ENCODE data around the gene ST6GALNAC6.

ST6GALNAC6 gene

DNA sequence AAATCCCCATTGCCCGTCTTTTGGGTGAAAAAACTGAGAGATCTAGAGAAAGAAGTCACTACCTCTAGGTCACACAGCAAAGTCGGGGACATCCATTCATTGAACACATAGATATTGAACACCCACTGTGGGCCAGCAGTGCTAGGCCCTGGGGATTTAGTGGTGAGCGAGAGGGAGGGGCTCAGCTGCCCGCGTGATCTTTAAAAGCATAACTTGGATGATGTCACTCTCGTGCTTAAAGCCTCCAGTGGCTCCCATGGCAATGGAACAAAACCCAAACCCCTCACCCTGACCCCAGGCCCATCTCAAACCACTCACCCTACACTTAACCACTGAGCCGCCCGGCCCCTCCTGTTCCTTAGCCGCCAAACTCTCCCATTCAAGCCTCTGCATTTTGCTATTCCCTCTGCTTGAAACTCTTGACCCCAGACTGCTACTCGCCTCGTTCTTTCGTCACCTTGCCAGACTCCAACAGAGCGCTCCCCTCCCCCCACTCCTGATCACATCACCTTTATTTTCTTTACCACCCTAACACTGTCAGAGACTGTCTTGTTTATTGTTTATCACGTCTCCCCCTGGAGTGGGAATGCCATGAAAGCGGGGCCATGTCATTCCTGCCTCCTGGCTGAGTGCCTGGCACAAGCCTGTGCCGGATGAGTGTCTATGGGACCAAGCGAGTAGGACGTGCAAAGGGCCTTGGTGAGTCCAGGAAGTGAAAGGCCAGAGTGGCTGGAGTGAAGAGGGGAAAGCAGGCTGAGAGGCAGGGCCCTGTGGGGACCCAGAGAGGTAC lies 31.9 kb upstream of the ST6GALNAC6 start:
- DNase-seq (ENCODE audit: low read depth in 2 of 2): no peak

DNA sequence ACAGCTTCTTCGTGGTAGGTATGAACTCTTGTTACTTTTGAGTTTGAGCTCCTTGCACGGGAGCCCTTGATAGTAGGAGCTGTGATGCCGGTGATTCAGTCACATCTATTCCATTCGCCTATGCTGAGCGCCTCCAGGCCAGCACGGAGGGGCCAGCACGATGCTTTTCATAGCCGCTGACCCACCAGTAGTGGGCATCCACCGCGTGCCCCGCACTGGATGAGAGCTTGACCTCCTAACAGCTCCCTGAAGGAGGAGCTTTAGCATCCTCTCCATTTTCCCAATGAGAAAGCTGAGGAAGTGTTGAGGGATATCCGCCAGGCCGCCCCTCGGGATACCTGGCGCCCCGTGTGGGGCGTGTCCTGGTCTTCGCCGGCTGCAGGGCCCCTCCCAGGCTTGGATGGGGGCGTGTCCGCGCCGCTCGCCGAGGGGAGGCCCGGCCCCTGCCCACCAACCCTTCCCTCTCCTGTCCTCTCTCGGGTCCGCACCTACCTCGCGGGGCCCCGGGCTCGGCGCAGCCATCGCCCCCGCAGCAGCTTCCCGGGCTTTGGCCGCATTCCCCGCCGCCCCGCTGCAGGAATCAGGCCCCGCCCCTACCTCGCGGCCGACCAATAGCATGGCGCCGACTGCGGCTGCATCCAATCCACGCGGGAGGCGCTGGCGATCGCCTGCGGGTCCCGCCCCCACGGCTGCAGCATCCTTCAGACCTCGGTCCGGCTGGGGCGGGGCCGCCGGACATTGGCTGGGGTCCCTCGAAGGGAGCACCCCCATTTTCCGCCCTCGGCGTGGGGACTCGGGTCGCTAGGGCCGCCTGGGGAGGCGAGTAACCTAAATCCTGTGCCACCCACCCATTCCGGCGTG lies 31.1 kb upstream of the ST6GALNAC6 start, which contains the start of gene PIP5KL1:
Gene PIP5KL1, minus strand, starts transcription at position 547 of the 861 bp plus-strand sequence. Its CDS starts 25 bp downstream, at position 522.
- peak in 1 of 2 donors; percentile 44 for DNase-seq (ENCODE audit: low read depth in 2 of 2)

DNA sequence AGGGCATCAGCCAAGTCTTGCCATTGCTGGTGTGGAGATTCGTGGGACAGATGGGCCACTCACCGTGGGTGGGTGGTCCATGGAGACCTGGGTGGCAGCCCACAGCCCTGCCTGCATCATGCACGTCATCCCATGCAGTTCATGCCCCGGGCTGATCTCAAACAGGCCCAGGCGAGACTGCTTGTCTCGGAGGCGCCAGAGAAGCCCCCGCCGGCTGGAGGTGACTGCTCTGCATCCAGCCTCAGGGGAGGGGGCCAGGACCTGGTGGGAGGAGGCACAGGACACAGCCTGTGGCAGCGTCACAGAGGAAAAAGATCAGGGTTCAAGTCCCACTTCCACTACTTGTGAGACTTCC lies 30.2 kb upstream of the ST6GALNAC6 start:
- DNase-seq (ENCODE audit: low read depth in 2 of 2): no peak

DNA sequence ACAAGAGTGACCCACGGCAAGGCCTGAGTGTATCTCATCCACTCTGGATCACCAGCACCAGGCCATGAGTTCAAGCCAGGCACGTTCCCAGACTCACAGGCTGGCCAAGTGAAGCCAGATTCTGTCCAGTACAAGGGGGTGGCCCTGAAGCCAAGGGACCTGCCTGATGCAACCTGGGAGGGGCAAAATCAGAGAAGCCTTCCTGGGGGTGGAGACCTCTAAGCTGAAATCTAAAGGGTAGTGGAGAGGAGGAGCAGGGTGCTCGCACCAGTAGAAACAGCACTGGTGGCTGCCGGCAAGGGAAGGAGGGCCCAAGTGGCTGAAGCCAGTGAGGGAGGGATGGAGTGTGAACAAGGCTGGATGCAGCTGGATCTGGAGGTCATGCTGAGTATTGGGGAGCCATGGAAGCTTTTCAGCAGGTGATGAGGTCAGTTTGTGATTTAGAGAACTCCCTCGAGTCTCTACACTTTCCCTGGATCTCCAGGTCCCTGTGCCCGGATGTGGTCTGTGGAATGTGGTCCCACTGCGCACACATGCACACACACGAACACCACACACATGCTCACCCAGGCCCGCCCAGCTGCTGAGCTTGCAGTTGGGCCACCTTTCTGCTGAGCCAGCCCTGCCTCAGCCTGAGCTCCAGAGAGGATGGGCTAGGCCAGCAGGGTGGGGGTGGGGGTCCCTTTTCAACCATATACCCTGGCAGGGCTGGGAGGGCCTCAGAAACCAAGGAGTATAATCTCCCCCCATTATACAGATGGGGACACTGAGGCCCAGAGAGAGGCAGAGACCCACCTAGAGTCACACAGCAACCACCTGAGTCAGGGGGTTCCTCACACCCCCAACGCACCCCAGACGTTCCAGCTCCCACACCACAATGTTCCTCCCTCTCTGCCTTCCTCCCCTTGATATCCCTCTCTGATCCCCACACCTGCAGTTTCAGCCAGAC lies 29.5 kb upstream of the ST6GALNAC6 start:
- DNase-seq (ENCODE audit: low read depth in 2 of 2): no peak

DNA sequence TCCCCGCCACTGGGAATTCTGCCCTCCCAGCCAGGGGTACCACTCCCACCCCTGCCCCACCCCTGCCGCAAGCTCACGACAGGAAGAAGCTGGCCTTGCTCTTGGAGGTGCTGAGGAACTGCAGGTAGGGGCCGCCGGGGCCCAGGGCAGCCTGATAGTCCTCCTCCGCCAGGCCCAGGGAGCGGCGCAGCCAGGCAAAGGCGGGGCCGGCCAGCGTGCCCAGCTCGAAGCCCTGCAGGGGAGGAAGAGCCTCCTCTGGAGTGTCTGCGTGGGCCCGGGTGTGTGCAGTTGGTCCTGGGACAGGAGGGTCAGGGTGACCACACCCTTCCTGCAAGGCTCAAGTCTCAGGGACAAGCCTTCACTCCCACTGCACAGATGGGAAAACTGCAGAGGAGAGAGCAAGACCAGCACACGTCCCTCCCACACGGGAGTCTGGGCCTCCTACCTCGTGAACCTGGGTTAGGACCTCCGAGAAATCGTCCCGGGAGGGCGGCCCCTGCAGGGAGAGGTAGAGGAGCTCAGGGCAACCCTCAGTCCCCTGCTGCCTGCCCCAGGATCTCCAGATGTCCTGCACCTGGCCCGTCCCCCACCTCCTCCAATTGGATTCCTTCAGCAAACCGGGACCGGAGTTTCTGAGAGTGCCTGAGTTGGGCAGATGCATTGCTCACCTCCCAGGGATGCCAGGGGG lies 28.7 kb upstream of the ST6GALNAC6 start:
- no peak for DNase-seq (ENCODE audit: low read depth in 2 of 2)

DNA sequence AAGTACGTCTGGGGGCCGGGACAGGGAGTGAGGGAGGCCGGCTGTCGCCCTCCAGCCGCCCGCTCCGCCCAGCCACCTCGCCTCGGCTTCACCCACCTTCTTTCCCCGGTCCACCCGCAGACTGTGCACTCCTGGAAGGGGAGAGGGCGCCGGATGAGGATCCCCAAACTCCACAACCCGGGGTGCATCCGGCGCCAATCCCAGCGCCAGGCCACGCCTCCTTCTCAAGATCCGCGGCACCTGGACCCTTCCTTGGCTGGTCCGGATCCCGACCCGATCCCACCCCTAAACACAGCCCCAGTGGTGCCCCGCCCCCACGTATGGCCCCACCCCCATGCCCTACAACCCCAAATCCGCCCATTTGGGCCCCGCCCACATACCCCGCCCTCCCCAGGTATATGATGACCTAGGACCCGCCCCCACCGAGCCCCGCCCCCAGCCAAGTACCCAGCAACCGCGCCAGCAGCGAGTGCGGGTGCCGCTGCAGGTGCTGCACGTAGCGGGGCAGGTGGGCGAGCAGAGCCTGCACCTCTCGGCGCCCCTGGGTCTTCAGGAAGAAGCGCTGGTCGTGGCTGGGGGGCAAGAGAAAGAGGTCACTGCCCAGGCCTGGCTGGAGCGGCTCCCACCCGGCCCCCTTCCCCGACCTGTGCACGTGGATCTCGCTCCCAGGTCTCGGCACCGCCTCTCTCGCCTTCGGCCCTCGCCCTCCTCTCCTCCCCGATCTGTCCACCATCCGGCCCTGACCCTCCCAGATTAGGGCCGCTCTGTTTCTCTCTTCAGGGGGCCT lies 28.0 kb upstream of the ST6GALNAC6 start:
- DNase-seq (ENCODE audit: low read depth in 2 of 2): peak in 1 of 2 donors; percentile 55

DNA sequence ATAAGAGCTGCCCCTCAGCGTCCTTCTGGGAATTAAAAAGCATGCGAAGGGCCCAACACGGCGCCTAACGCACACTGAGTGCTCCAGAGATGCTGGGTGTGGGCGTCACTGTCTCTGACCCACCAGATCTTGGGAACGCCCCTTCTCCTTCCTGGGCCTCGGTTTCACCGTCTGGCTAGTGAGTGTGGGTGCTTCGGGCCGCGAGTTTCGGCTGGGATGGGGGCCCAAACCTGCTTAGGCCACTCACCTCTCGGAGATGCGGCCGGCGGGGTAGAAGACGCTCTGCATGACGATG lies 27.4 kb upstream of the ST6GALNAC6 start:
- no peak for DNase-seq (ENCODE audit: low read depth in 2 of 2)

DNA sequence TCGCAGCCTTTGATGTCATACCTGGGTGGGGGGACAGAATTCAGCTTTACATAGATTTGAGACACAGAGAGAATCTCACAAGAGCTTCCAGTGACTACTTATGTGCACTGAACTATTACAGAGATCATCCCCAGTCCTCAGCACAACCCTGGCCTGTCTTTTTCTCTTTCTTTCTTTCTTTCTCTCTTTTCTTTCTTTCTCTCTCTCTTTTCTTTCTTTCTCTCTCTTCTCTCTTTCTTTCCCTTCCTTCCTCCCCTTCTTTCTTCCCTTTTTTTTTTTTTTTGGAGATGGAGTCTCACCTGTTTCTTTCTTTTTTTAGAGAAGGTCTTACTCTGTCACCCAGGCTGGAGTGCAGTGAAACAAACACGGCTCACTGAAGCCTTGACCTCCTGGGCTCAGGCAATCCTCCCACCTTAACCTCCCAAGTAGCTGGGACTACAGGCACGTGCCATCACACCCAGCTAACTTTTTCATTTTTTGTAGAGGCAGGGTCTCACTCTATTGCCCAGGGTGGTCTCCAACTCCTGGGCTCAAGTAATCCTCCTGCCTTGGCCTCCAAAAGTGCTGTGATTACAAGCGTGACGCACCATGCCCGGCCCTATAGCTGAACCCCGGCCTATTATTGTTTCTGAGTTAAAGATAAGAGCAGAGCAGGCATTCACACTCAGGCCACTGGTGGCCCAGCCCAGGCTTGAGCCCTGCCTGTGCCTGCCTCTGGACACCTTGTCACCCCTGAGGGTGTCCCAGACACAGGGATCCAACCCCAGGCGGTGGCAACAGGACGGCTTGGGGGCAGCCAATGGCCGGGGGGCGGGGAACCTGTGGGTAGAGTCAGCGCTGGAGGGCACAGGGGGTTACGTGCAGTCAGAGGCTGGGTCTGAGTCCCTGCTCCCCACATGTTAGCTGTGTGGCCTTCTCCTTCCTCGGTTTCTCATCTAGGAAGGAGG lies 26.8 kb upstream of the ST6GALNAC6 start:
- no peak for DNase-seq (ENCODE audit: low read depth in 2 of 2)

DNA sequence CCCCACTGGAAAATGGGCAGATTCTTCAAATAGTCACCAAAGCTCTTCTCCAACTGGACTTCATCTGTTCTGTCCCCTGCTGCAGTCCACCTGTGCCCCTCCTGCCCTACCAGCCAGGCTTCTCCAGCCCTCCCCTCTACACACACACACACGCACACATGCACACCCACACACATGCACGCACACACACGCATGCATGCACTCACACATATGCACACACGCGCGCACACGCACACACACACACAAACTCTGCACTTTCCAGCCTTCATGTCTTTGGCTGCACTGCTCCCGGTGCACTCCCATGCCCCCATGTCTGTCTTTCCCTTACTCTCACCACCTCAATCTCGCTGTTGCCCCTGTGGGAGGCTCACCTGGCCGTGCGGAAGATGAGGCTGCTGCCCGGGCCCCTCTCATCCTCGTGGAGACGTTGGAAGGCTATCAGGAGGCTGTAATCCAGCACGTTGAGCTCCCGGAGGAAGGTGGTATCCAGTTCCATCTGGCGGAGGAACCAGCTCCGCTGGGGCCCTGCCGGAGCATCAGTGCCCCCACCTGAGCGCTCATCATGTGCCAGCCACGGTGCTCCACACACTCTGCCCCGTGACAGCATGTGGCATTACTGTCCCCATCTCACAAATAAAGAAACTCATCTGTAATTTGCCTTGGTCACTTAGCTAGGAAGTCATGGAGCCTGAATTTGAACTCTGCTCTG lies 25.5 kb upstream of the ST6GALNAC6 start:
- no peak for DNase-seq (ENCODE audit: low read depth in 2 of 2)

DNA sequence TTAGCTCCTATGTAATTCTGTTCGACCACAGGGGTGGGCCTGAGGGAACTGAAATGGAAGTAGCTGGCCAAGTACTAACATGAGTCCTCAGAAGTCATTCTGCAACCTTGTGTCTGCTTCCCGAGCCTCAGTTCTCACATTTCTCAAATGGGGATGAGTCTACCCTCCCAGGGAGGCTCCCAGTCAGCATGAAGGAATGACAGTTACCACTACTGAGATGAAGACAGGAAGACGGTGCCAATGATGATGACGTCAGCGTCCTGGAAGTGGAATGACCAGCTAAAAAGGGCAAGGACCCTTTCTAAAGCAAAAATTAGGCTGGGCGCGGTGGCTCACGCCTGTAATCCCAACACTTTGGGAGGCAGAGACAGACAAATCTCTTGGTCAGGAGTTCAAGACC lies 24.4 kb upstream of the ST6GALNAC6 start:
- DNase-seq (ENCODE audit: low read depth in 2 of 2): no peak

DNA sequence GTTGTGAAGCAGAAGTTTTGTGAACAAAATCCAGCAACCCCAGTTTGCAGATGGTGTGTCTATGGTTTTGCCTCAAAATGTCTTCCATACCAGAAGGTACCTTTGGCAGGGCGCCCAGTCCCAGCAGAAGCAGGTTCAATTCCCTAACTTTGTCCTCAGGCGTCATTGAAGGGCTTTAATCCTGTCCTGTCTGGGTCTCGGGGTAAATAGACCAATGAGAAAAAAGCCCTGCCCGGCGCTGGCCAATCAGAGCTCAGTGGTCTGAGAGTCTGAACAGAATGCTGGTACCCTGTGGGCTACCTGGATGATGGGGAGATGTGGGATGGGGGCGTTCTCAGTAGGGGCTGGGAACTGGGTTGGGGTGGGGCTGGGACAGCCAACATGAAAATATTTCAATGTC lies 23.6 kb upstream of the ST6GALNAC6 start:
- no peak for DNase-seq (ENCODE audit: low read depth in 2 of 2)

DNA sequence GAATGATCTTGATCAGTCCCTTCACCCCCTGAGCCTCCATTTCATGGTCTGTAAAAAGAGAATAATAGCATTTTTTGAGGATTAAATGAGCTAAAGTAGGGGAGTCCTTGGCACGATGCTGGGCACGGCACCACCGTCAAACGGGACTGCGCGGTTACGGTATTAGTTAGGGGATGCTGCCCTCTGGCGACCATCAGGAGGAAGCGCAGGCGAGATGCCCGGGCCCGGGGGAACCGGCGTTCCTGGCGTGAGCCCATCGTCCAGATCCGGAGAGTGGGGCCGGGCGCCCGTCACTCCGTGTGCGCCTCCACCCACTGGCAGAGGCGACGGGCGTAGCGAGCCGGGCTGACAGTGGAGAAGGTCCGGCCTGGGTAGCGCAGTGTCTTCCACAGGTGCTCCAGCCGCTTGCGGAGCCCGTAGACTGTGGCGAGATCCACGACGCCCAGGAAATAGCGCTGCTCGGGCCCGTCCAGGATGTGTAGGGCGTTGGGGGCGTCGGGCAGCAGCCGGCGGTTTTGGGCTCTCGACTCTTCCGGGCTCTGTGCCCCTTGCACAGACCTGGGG lies 22.2 kb upstream of the ST6GALNAC6 start:
- peak; percentile 61 to 70 for DNase-seq (ENCODE audit: low read depth in 2 of 2)

DNA sequence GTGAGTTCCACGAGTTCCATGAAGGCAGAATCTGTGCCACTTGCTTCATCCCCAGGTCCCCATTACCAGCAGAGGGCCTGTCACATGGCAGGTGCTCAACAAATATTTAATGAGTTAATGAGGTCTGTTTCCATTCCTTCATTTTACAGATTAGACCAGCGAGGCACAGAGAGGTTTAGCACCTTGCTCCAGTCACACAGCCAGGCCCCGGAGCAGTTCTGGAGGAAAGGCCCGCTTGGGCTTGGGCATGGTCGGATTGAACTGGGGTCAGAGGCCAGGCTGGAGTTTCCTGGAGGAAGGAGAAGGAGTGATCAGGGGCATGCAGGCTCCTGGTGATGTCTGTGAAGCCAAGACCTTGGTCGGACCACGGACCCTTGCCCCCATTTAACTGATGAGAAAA lies 21.4 kb upstream of the ST6GALNAC6 start:
- DNase-seq (ENCODE audit: low read depth in 2 of 2): no peak

DNA sequence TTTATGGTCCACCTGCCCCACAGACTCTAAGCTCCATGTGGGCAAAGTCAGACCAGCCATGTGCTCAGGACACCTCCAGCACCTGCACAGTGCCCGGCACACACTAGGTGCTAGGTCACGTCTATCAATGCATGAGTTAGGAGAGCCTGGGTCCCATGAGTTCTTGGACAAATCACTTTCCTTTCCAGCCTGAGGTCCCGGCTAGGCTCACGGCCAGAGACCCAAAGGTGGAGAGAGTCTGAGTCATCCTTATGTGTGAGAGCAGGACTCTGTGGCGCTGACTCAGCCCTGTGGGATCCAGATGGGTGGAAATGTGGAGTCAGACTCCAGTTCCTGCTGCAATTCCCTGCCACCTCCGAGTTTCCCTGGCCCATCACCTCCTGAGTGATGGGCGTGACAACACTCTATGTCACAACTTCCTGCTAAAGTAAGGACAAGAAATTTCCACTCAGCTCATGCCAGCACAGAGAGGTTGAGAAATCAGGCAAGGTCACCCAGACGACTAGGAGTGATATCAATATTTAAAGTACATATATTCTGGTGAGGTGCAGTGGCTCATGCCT lies 19.9 kb upstream of the ST6GALNAC6 start:
- DNase-seq (ENCODE audit: low read depth in 2 of 2): no peak

DNA sequence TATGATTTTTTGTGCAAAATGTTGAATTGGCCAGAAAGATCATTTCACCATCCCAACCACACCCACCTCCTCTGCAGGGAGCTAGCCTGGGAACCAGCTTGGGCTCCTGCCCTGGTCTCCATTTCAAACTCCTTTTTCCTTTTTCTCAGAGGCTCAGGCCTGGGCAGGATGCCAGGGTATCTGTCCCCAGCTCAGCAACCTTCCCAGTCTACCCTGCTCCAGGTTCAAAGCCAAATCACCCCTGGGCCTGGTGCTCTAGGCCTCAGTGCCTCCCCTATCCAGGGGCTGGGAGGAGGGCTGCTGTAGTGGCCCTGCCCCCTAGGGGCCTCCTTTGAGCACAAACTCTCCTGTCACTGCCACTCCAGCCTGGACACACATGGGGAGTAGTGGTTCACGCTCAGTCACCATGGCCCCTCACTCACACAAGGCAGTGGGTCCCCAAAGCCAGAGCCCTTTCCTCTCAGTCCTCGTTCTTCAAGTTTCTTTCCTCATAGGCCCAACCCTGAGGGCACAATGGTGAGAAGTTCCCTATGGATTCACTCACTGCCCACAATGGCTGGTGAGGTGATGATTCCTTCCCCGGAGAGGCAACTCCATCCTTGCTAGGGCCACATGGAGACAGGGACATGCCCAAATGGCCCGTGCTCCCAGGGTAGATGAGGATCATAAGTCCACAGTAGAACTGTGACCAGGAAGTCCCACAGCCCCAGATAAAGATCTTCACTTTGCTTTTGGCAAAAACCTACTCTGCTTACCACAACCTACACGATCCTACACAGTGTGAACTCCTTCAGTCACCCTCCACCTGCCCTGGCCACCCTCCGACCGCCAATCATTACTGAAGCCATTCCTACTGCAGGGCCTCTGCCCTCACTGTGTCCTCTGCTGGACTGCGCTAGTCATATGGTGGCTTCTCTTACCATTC lies 19.0 kb upstream of the ST6GALNAC6 start:
- DNase-seq (ENCODE audit: low read depth in 2 of 2): no peak

DNA sequence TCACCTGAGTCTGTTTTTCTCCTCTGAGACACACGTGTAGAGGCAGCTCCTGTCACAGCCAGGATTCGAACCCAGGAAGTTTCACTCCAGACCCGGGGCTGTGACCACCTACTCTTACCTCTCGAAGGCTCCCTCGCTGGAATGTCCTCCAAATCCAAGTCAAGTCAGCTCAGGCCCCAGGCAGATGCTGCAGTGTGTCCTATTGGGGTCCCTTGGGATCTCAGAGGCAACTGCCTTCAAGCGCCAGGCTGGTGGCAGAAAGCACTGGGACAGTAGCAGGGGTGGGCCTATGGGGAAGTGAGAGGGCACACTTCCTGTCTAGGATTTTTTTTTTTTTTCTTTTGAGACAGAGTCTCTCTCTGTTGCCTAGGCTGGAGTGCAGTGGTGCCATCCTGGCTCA lies 18.2 kb upstream of the ST6GALNAC6 start:
- no peak for DNase-seq (ENCODE audit: low read depth in 2 of 2)
